Measurements from ENCODE around the gene EPHA3.

EPHA3 gene

GRCh38 chr3:89373434-89373833, 266.0 kb downstream of the EPHA3 start:
- no peak overlapping the region for H3K4me3 ChIP-seq (ENCODE audit: low read depth, low read length)
- no peak for DNase-seq (ENCODE audit: low read depth, low spot score)
- TF ChIP-seq CTCF (IDR thresholded peaks at IDR 0.05; ENCODE audit: insufficient read depth, low read length, missing control alignments), result no peak
- ChIA-PET POLR2A (no interaction called here), CTCF (no interaction called here)

- TF ChIP-seq CTCF (IDR thresholded peaks at IDR 0.05; ENCODE audit: insufficient read depth, low read length, missing control alignments), result no peak
- ChIA-PET CTCF (no interaction called here), POLR2A (no interaction called here)
- DNase-seq (ENCODE audit: low read depth, low spot score), result no peak
- H3K4me3 ChIP-seq (ENCODE audit: low read depth, low read length), result no peak overlapping the region
Observed at GRCh38 chr3:89375451-89375850, 268.0 kb downstream of the EPHA3 start.

- no peak overlapping the region for H3K4me3 ChIP-seq (ENCODE audit: low read depth, low read length)
- ChIA-PET POLR2A (no interaction called here), CTCF (no interaction called here)
- DNase-seq (ENCODE audit: low read depth, low spot score), result no peak
- TF ChIP-seq CTCF (IDR thresholded peaks at IDR 0.05; ENCODE audit: insufficient read depth, low read length, missing control alignments), result no peak
Observed at GRCh38 chr3:89380016-89380415, 272.6 kb downstream of the EPHA3 start.

GRCh38 chr3:89392991-89393390, 285.6 kb downstream of the EPHA3 start:
- ChIA-PET POLR2A (no interaction called here), CTCF (no interaction called here)
- no peak overlapping the region for H3K4me3 ChIP-seq (ENCODE audit: low read depth, low read length)
- TF ChIP-seq CTCF (IDR thresholded peaks at IDR 0.05; ENCODE audit: insufficient read depth, low read length, missing control alignments), result no peak
- no peak for DNase-seq (ENCODE audit: low read depth, low spot score)

- ChIA-PET POLR2A (no interaction called here), CTCF (no interaction called here)
- no peak for TF ChIP-seq CTCF (IDR thresholded peaks at IDR 0.05; ENCODE audit: insufficient read depth, low read length, missing control alignments)
- H3K4me3 ChIP-seq (ENCODE audit: low read depth, low read length), result no peak overlapping the region
- DNase-seq (ENCODE audit: low read depth, low spot score), result no peak
Observed at GRCh38 chr3:89395456-89395855, 288.0 kb downstream of the EPHA3 start.

- ChIA-PET POLR2A (no interaction called here), CTCF (no interaction called here)
- DNase-seq (ENCODE audit: low read depth, low spot score), result no peak
- no peak for TF ChIP-seq CTCF (IDR thresholded peaks at IDR 0.05; ENCODE audit: insufficient read depth, low read length, missing control alignments)
- no peak overlapping the region for H3K4me3 ChIP-seq (ENCODE audit: low read depth, low read length)
Observed at GRCh38 chr3:89395996-89396395, 288.6 kb downstream of the EPHA3 start.

Data from AG04449 (cell line).